SK-N-MC (cell line): ENCODE results near the gene RGL2.

Source experiments
- EZH2 ChIP-seq: fragments of 200-600 bp; sonication (generic); IDR thresholded peaks from one replicate; pipeline ENCODE4 v1.6.1; 2017; ENCODE audit warnings: antibody characterized with exemption
- POLR2AphosphoS5 ChIP-seq: IDR thresholded peaks from 2 replicates; pipeline ENCODE4 v1.6.1; 2012; ENCODE audit warnings: mild to moderate bottlenecking, low read depth, low read length, borderline replicate concordance

GRCh38 chr6:33290459-33290858, 8.3 kb downstream of the RGL2 start:
- TF ChIP-seq EZH2, result no peak
- TF ChIP-seq POLR2AphosphoS5, result no peak
